ENCODE data around the gene GAS6.

GAS6 gene

GRCh38 chr13:113850722-113851479 is 13.0 kb downstream of the GAS6 start:
- DNase-seq, result no peak

- peak in 1 of 2 experiments; percentile 7 for DNase-seq
Measured at GRCh38 chr13:113849981-113850721, 13.7 kb downstream of the GAS6 start.

- DNase-seq, result no peak
Measured at GRCh38 chr13:113849546-113849945, 14.3 kb downstream of the GAS6 start.

GRCh38 chr13:113848431-113849260 is 15.2 kb downstream of the GAS6 start:
- peak in 1 of 2 experiments; percentile 14 for DNase-seq

GRCh38 chr13:113848020-113848419 is 15.9 kb downstream of the GAS6 start:
- DNase-seq, result no peak

- no peak for DNase-seq
Measured at GRCh38 chr13:113846636-113847318, 17.1 kb downstream of the GAS6 start.

GRCh38 chr13:113845723-113846635 is 17.9 kb downstream of the GAS6 start:
- DNase-seq, result no peak

- no peak for DNase-seq
Measured at GRCh38 chr13:113845055-113845454, 18.8 kb downstream of the GAS6 start.

GRCh38 chr13:113843864-113844556 is 19.9 kb downstream of the GAS6 start:
- no peak for DNase-seq

- no peak for DNase-seq
Measured at GRCh38 chr13:113843063-113843654, 20.7 kb downstream of the GAS6 start.

GRCh38 chr13:113842336-113843062 is 21.4 kb downstream of the GAS6 start:
- no peak for DNase-seq

GRCh38 chr13:113841353-113841650 is 22.6 kb downstream of the GAS6 start:
- DNase-seq, result no peak

GRCh38 chr13:113840541-113841352 is 23.1 kb downstream of the GAS6 start:
- no peak for DNase-seq

- no peak for DNase-seq
Measured at GRCh38 chr13:113839536-113840204, 24.2 kb downstream of the GAS6 start.

- DNase-seq, result no peak
Measured at GRCh38 chr13:113838711-113839201, 25.1 kb downstream of the GAS6 start.

GRCh38 chr13:113837560-113838355 is 26.1 kb downstream of the GAS6 start:
- no peak for DNase-seq

- no peak for DNase-seq
Measured at GRCh38 chr13:113836768-113837559, 26.9 kb downstream of the GAS6 start.
